DMS53 (cell line): Measurements from ENCODE around the gene WDCP.

Source experiments
- DNase-seq: peaks from one replicate; lab custom pipeline; 2025; lab: John Stamatoyannopoulos, UW

WDCP gene

GRCh38 chr2:23993736-23994269 lies 53.4 kb downstream of the WDCP start:
- DNase-seq = no peak

GRCh38 chr2:23992931-23993330 lies 54.3 kb downstream of the WDCP start:
- DNase-seq = no peak

GRCh38 chr2:23988371-23988770 lies 58.8 kb downstream of the WDCP start:
- peak; percentile 30 for DNase-seq
